ENCODE measurements around the gene REG3G.

GRCh38 chr2:78978340-78978739 lies 47.2 kb upstream of the REG3G start:
- TF ChIP-seq CTCF (IDR thresholded peaks at IDR 0.05): no peak
- TF ChIP-seq POLR2A (IDR thresholded peaks at IDR 0.05): no peak
- no peak for TF ChIP-seq POLR2AphosphoS5 (IDR thresholded peaks at IDR 0.05)
- no peak for TF ChIP-seq EP300 (IDR thresholded peaks at IDR 0.05)

Measured in stomach (tissue), 4 donors.